Muscle of arm (tissue), 12 donors: ENCODE measurements around the gene CRIP1. TPM values are rescaled to one million over a fixed set of nuclear protein-coding genes. Genes with fewer than 3 reads are reported as not detected.

Experiments used
- DNase-seq: peaks from one replicate; pipeline ENCODE4 v3.0.0-alpha.2; 2013
- polyA plus RNA-seq, 12 donors: library from polyadenylated mRNA; unstranded; fragments of 120-200 nt; gene quantifications; one replicate each; pipeline ENCODE4 v1.2.1, GENCODE V29; 2013; ENCODE audit not compliant: insufficient read length in 12 of 12

The CRIP1 gene
- polyA plus RNA-seq, 12 donors: 23.4 to 90.6 (median 40.0) TPM; not detected in 1

- no peak for DNase-seq
Measured at GRCh38 chr14:105491366-105491973, 4.8 kb downstream of the CRIP1 start.

DNA sequence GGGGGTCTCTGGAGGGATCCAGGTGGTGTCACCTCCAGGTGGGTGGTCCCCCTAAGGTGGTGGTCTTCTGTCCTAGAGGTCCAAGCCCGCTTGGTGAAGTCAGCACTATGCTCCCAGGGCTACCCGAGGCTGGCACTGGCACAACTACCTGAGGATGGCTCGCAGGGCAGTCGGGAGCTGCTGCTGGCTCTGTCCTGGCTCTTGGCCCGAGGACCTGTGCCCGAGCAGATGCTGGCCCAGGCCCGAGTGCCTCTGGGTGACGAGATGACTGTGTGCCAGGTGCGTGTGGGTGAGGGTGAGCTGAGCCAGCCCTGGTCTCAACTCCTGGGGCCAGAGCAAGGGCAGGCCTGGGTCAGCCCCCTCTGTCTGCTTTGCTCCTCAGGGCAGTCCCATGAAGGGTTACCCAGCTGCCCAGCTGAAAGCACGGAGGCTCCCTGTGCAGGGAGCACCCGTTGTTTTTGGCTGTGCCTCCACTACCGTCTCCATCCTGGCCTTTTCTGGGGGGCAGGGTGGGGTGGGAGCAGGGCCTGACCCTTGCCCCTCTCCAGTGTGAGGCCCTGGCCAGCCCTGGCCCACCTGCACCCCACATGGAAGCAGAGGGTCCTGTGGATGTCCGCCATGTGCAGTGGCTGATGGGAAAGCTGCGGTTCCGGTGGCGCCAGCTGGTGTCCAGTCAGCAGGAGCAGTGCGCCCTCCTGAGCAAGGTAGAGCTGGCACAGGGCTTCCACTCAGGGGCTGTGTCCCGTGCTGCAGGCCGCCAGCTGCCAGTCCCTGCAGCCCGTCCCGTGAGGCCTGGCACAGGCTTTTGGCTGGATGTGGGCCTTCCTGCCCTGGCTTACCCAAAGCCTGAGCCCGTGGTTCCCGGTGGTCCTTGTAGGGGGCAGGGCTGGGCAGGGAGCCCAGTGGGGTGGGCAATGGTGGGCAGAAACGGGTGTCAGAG, 5.6 kb downstream of the CRIP1 start:
- no peak for DNase-seq

GRCh38 chr14:105492971-105493871, 6.5 kb downstream of the CRIP1 start:
- DNase-seq: no peak

DNA sequence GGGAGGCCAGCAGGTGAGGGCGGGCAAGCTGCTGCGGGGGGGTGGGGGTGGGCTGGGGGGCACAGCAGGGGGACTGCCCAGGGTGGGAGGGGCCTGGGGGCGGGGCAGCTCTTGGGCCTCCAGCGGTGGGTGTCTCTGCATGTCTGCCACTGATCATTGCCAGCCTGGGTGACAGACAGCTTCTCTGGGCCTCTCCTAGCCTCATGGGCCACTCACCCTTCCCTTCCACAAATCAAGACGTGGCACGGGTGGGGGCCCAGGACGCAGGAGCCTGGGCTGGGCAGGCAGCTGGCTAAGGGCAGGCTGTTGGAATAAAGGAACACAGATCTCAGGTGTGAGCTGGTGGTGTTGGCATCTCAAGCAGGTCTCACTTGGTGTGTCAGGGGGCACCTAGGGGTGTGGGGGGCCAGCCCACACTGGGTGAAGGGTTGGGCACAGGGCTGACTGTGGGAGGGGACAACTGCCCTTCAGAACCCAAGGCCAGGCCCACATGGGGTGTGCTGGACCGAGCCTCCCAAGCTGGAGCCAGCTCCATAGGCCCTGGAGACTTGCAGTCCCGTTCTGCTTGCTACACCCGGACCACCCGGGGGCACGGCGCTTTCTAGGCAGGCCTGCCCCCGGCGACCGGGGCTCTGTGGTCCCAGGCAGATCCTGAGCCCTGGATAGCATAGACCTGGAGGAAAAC, 7.4 kb downstream of the CRIP1 start:
- no peak for DNase-seq

DNA sequence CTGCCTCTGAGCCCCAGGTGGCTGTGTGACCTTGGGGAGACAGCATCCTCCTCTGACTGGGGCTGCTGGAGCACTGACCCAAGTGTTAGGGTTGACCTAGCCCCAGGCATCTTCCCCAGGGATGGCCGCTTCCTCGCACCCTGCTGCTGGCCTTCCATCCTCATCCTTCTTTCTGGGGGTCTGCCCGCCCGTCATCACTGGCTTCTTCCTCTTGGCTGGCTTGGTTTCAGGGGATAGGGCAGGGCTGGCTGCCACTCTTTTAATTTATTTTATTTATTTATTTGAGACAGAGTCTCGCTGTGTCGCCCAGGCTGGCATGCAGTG, 7.9 kb downstream of the CRIP1 start:
- no peak for DNase-seq

- no peak for DNase-seq
Measured at GRCh38 chr14:105495101-105495989, 8.7 kb downstream of the CRIP1 start.

- no peak for DNase-seq
Measured at GRCh38 chr14:105495990-105496830, 9.5 kb downstream of the CRIP1 start.

GRCh38 chr14:105496831-105497591, 10.3 kb downstream of the CRIP1 start:
- no peak for DNase-seq

DNA sequence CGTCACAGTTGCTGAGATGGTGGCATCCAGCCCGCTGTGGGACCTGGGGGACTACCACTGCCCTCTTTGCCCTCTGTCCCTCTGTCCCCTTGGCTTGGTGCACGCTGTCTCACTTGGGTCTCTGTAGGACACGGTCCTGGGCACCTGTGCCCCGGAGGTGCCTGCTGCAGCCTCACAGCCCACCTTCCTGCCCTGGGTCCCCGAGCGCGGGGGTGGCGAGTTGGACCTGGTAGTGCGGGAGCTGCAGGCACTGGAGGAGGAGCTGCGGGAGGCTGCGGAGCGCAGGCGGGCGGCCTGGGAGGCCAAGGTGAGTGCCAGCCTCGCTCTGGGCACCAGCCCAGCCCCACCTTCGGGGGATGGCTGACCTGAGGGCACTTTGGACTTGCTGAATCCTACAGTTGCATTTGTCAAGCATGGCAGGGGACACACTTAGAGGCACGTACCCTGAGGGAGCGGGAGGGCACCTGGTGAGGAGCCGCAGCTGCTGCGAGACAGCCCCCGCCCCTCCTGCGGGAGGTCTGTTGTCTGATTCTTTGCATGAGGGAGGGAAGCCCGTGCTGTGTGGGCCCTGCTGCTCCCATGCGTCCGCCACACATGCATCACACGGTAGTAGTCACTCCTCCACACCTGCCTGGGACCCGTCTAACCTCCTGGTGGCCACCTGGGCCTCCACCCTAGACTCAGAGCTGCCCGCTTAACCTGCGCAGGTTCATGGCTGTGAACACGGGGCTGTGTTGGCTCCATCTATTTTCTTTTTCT, 11.2 kb downstream of the CRIP1 start:
- DNase-seq: no peak

GRCh38 chr14:105498430-105499255, 12.0 kb downstream of the CRIP1 start:
- no peak for DNase-seq

GRCh38 chr14:105499256-105500035, 12.8 kb downstream of the CRIP1 start:
- no peak for DNase-seq

DNA sequence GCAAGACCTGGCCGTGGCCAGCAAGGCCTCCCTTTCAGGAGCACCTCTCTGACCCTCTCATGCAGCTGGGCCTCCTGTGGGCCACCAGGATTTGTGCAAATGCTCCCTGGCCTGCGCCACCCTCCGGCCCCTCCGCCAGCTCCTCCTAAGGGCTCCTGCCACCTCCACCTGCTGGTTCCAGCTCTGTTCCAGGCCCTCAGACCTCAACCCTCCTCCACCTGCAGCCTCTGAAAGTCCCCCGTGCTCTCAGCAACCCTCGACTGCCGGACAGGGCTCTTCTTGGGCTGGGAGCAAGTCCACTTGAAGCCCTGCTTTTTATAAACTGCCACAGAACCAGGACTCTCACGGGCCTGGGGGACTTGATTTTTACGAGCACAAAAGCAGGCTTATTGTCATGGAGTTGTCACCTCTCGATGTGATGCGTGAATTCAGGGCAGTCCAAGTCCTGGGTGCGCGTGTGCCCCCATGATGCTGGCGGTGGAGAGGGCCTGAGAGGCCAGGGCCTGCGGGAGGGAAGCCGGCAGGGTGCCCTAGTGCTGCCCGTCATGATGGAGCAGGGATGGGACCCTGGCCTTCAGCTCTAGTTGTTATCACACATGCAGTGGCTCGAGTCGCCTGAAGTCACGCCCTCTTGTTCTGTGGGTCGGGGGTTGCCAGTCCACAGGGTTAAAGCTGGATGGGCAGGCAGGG, 13.5 kb downstream of the CRIP1 start:
- DNase-seq: no peak

- DNase-seq: no peak
Measured at GRCh38 chr14:105500726-105501101, 14.0 kb downstream of the CRIP1 start.

GRCh38 chr14:105501504-105502291, 15.0 kb downstream of the CRIP1 start:
- no peak for DNase-seq
